Umbilical cord (tissue), 2 donors: ENCODE data around the gene ADRB1. TPM values are rescaled to one million over a fixed set of nuclear protein-coding genes. Genes with fewer than 3 reads are reported as not detected.

Experiments used
- DNase-seq: peaks from one replicate; pipeline ENCODE4 v3.0.0-alpha.2; 2015; ENCODE audit warnings: low spot score
- total RNA-seq: library from RNA; depleted of rRNA; stranded (reverse); fragments of >200 nt; gene quantifications from one replicate; pipeline ENCODE4 v1.2.3, GENCODE V29; 2014; ENCODE audit warnings: low replicate concordance; ENCODE audit not compliant: insufficient read depth

Gene ADRB1
- total RNA-seq, 1 donor from 2014 or later = 0.72 TPM

- DNase-seq = no peak
These were observed 51.1 kb downstream of the ADRB1 start for GRCh38 chr10:114094795-114095194.

- no peak for DNase-seq
These were observed 52.1 kb downstream of the ADRB1 start for GRCh38 chr10:114095559-114096337.

Other genes starting within 250 kb of the ADRB1 start
- gene DCLRE1A, start 189.8 kb upstream of the ADRB1 start, total RNA-seq = 13.0 TPM
- 21.4 TPM for gene NHLRC2, start 189.2 kb upstream of the ADRB1 start, total RNA-seq
- 42.6 TPM for gene CCDC186, start 130.3 kb downstream of the ADRB1 start, total RNA-seq
- 0.24 TPM for gene TDRD1, start 135.5 kb downstream of the ADRB1 start, total RNA-seq
- gene VWA2, start 195.4 kb downstream of the ADRB1 start, total RNA-seq = 2.2 TPM